SK-N-SH (cell line): ENCODE measurements around the gene ERC1. TPM values are rescaled to one million over a fixed set of nuclear protein-coding genes. Genes with fewer than 3 reads are reported as not detected.

ENCODE experiments used
- CTCF ChIA-PET: fragments of 300-600, 350-600 bp; formaldehyde crosslinking; extraction: SDS; loops from one replicate; lab custom pipeline; 2021; lab: Yijun Ruan, JAX
- POLR2A ChIA-PET: fragments of 350-600 bp; sonication (Branson Sonifier 250); formaldehyde crosslinking; extraction: SDS; loops from one replicate; lab custom pipeline; 2020; ENCODE audit warnings: antibody characterized with exemption, inconsistent platforms; lab: Yijun Ruan, JAX
- DNase-seq: peaks from one replicate; pipeline ENCODE4 v3.0.0; 2012
- H2AFZ ChIP-seq: fragments of 200-600 bp; sonication (generic); 2 replicates; pipeline ENCODE4 v1.8.1; 2016; ENCODE audit warnings: antibody characterized with exemption, mild to moderate bottlenecking, low read depth
- H3F3A ChIP-seq: fragments of 200-600 bp; sonication (generic); replicated peaks from 2 replicates; pipeline ENCODE3; 2016; ENCODE audit warnings: antibody characterized with exemption, mild to moderate bottlenecking; ENCODE audit not compliant: insufficient read depth
- H3K27ac ChIP-seq, 2 experiments: fragments of 200-500 bp in 1 of 2; fragments of 200-600 bp in 1 of 2; sonication (Bioruptor generic) in 1 of 2; sonication (generic), shearing (Covaris generic) in 1 of 2; 2 replicates each; pipeline versions ENCODE4 v1.5.1 to v1.6.1; 2014 to 2016; ENCODE audit warnings: low read depth in 2 of 2, inconsistent platforms in 1 of 2, low read length in 1 of 2, mild to moderate bottlenecking in 1 of 2, mixed read lengths in 1 of 2
- H3K27me3 ChIP-seq: fragments of 200-600 bp; sonication (generic), shearing (Covaris generic); 2 replicates; pipeline ENCODE4 v1.6.1; 2016; ENCODE audit warnings: mixed run types; ENCODE audit not compliant: insufficient read depth
- H3K36me3 ChIP-seq, 2 experiments: fragments of 200-500 bp in 1 of 2; fragments of 200-600 bp in 1 of 2; sonication (Bioruptor generic) in 1 of 2; sonication (generic) in 1 of 2; replicated peaks in 1 of 2; 2 replicates each; pipeline versions ENCODE3 to v1.5.1; 2014 to 2016; ENCODE audit warnings: low read length in 1 of 2, mild to moderate bottlenecking in 1 of 2; ENCODE audit not compliant: insufficient read depth in 2 of 2, control insufficient read depth in 1 of 2
- H3K4me1 ChIP-seq, 2 experiments: fragments of 200-500 bp in 1 of 2; fragments of 200-600 bp in 1 of 2; sonication (Bioruptor generic) in 1 of 2; sonication (generic), shearing (Covaris generic) in 1 of 2; 2 replicates each; pipeline versions ENCODE4 v1.5.1 to v1.6.1; 2014 to 2016; ENCODE audit warnings: low read depth in 1 of 2, low read length in 1 of 2, mixed run types in 1 of 2; ENCODE audit not compliant: insufficient read depth in 2 of 2, control insufficient read depth in 1 of 2
- H3K4me2 ChIP-seq: fragments of 200-600 bp; sonication (generic), shearing (Covaris generic); 2 replicates; pipeline ENCODE4 v1.6.1; 2017; ENCODE audit warnings: mixed run types
- H3K4me3 ChIP-seq, 2 experiments: fragments of 200-500 bp in 1 of 2; fragments of 200-600 bp in 1 of 2; sonication (Bioruptor generic) in 1 of 2; sonication (generic), shearing (Covaris generic) in 1 of 2; 2 replicates each; pipeline versions ENCODE4 v1.5.1 to v1.8.1; 2014 to 2016; ENCODE audit warnings: low read depth in 2 of 2, inconsistent platforms in 1 of 2, low read length in 1 of 2, mild to moderate bottlenecking in 1 of 2, mixed read lengths in 1 of 2, moderate library complexity in 1 of 2
- H3K79me2 ChIP-seq: fragments of 200-600 bp; sonication (generic); 2 replicates; pipeline ENCODE4 v1.8.1; 2017; ENCODE audit warnings: mild to moderate bottlenecking; ENCODE audit not compliant: insufficient read depth
- H3K9ac ChIP-seq: fragments of 200-600 bp; sonication (generic); 2 replicates; pipeline ENCODE4 v1.6.1; 2017; ENCODE audit warnings: mixed run types
- H3K9me2 ChIP-seq: fragments of 200-600 bp; sonication (generic); 2 replicates; pipeline ENCODE4 v1.6.1; 2017; ENCODE audit warnings: mixed run types
- H3K9me3 ChIP-seq: fragments of 200-600 bp; sonication (generic); 2 replicates; pipeline ENCODE4 v1.6.1; 2017; ENCODE audit warnings: mixed run types, mild to moderate bottlenecking, moderate library complexity
- H4K20me1 ChIP-seq: fragments of 200-600 bp; sonication (generic); 2 replicates; pipeline ENCODE4 v1.6.1; 2017; ENCODE audit warnings: mild to moderate bottlenecking, mixed run types; ENCODE audit not compliant: insufficient read depth
- CHD2 ChIP-seq: fragments of 150-350 bp; IDR thresholded peaks from 2 replicates; pipeline ENCODE4 v1.6.1; 2018; ENCODE audit warnings: low read length; ENCODE audit not compliant: partially characterized antibody
- FOSL2 ChIP-seq: IDR thresholded peaks from 2 replicates; pipeline ENCODE4 v1.4.0; 2012; ENCODE audit warnings: low read depth, mild to moderate bottlenecking, moderate library complexity, borderline replicate concordance
- FOXM1 ChIP-seq: IDR thresholded peaks from 2 replicates; pipeline ENCODE4 v1.4.0; 2012; ENCODE audit warnings: low read depth, mild to moderate bottlenecking
- GABPA ChIP-seq: IDR thresholded peaks from 2 replicates; pipeline ENCODE4 v1.4.0; 2012; ENCODE audit warnings: low read depth, mild to moderate bottlenecking
- GATA2 ChIP-seq: sonication (generic); formaldehyde crosslinking; IDR thresholded peaks from 2 replicates; pipeline ENCODE4 v1.5.0; 2020; ENCODE audit warnings: mild to moderate bottlenecking, missing genetic modification reagents
- MXI1 ChIP-seq: IDR thresholded peaks from 2 replicates; pipeline ENCODE4 v1.6.1; 2012; ENCODE audit warnings: mild to moderate bottlenecking, low read depth, low read length, improper control_type of control experiment
- POLR2AphosphoS5 ChIP-seq: IDR thresholded peaks from 2 replicates; pipeline ENCODE4 v1.6.1; 2012; ENCODE audit warnings: low read depth, low read length
- RFX5 ChIP-seq: IDR thresholded peaks from 2 replicates; pipeline ENCODE4 v1.6.1; 2012; ENCODE audit warnings: mild to moderate bottlenecking, improper control_type of control experiment, low read length
- RXRA ChIP-seq: IDR thresholded peaks from 2 replicates; pipeline ENCODE4 v1.4.0; 2012; ENCODE audit warnings: low read depth, mild to moderate bottlenecking, borderline replicate concordance
- SIN3A ChIP-seq: IDR thresholded peaks from 2 replicates; pipeline ENCODE4 v1.6.1; 2012; ENCODE audit warnings: low read depth, mild to moderate bottlenecking, low read length, moderate library complexity, borderline replicate concordance
- SMC3 ChIP-seq: IDR thresholded peaks from 2 replicates; pipeline ENCODE4 v1.6.1; 2012; ENCODE audit warnings: low read depth, low read length, improper control_type of control experiment
- TAF1 ChIP-seq: IDR thresholded peaks from 2 replicates; pipeline ENCODE4 v1.6.1; 2012; ENCODE audit warnings: low read depth, mild to moderate bottlenecking, low read length, moderate library complexity, borderline replicate concordance
- WGBS: methylation state at CpG from one replicate; pipeline ENCODE4 v1.1.6; 2017; ENCODE audit warnings: low lambda C conversion rate; 5-methylcytosine and 5-hydroxymethylcytosine counted together
- polyA plus RNA-seq, 3 experiments: library from polyadenylated mRNA; depleted of rRNA; stranded (reverse); fragments of >200 nt; gene quantifications; 2 replicates each; pipeline ENCODE4 v1.2.3, GENCODE V29; 2012
- TF ChIP-seq, protein P1 (sequence below): fragments of 200-600 bp; sonication (generic); IDR thresholded peaks from 2 replicates; pipeline ENCODE4 v1.6.1; 2017; ENCODE audit warnings: antibody characterized with exemption, mild to moderate bottlenecking, moderate library complexity
- TF ChIP-seq, protein P2 (sequence below): fragments of 150-350 bp; IDR thresholded peaks from 2 replicates; pipeline ENCODE4 v1.6.1; 2016; ENCODE audit warnings: mild to moderate bottlenecking, low read depth, low read length
- TF ChIP-seq, protein P3 (sequence below): IDR thresholded peaks from 2 replicates; pipeline ENCODE4 v1.4.0; 2012; ENCODE audit warnings: low read depth, borderline replicate concordance

Gene ERC1
- polyA plus RNA-seq, 1 of the 3 experiments (the other 2 are of a cell fraction): 7.5 TPM

DNA sequence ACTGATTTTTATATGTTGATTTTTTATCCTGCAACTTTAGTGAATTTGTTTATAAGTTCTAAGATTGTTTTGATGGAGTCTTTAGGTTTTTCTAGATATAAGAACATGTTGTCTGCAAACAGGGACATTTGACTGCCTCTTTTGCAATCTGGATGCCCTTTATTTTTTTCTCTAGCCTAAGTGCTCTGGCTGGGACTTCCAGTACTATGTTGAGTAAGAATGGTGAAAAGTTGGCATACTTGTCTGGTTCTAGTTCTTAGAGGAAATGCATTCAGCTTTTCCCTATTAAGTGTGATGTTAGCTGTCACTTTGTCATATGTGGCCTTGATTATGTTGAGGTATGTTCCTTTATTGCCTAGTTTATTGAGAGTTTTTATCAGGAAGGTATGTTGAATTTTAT is 68.1 kb downstream of the ERC1 start:
- POLR2A ChIA-PET: no interaction called here
- H3K4me3 ChIP-seq: no peak overlapping the region
- H3K36me3 ChIP-seq: peaks cover 0 to 36% of the 10 kb centered on the region in 2 experiments
- no peak for DNase-seq
- peaks cover 82% of the 10 kb centered on the region for H3K79me2 ChIP-seq
- H3K27ac ChIP-seq: no peak overlapping the region
- H3K9me3 ChIP-seq: peaks cover 24% of the 10 kb centered on the region
- peaks cover 0 to 7% of the 10 kb centered on the region in 2 experiments; a peak in 2 of 4 replicates for H3K4me1 ChIP-seq
- TF ChIP-seq GABPA (no peak), POLR2AphosphoS5 (no peak), GATA2 (CRISPR knock-in tag) (no peak), SIN3A (no peak)
- TF ChIP-seq, protein P1, sequence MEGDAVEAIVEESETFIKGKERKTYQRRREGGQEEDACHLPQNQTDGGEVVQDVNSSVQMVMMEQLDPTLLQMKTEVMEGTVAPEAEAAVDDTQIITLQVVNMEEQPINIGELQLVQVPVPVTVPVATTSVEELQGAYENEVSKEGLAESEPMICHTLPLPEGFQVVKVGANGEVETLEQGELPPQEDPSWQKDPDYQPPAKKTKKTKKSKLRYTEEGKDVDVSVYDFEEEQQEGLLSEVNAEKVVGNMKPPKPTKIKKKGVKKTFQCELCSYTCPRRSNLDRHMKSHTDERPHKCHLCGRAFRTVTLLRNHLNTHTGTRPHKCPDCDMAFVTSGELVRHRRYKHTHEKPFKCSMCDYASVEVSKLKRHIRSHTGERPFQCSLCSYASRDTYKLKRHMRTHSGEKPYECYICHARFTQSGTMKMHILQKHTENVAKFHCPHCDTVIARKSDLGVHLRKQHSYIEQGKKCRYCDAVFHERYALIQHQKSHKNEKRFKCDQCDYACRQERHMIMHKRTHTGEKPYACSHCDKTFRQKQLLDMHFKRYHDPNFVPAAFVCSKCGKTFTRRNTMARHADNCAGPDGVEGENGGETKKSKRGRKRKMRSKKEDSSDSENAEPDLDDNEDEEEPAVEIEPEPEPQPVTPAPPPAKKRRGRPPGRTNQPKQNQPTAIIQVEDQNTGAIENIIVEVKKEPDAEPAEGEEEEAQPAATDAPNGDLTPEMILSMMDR: no peak
- no peak overlapping the region for H2AFZ ChIP-seq
- H3K4me2 ChIP-seq: no peak overlapping the region
- H3K9me2 ChIP-seq: no peaks in the 10 kb centered on the region
- no peaks in the 10 kb centered on the region; the same call in 1 of the 2 replicates for H4K20me1 ChIP-seq
- no peak overlapping the region for H3K9ac ChIP-seq
- H3F3A ChIP-seq: no peaks in the 10 kb centered on the region
- CTCF ChIA-PET: interaction anchor here (0.7 to 1.1 kb wide), 2 partner anchors 34 to 616 kb away, joined by 3 to 4 read pairs; no protein-coding TSS in a partner anchor
- no peaks in the 10 kb centered on the region for H3K27me3 ChIP-seq

DNA sequence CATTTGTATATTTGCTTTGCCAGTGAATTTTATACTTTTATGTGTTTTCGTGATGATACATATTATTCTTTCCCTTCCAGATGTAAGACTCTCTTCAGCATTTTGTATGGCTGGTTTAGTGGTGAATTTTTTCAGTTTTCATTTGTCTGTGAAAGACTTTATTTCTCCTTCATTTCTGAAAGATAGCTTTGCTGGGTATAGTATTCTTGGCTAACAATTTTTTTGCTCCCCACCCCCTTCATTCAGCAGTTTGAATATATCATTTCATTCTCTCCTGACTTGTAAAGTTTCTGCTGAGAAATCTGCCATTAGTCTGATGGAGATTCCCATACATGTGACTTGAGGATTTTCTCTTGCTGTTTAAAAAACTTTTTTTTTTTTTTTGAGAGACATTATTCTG is 72.8 kb downstream of the ERC1 start:
- WGBS: 100% methylated on average over 1 of the region's 1 CpG
- DNase-seq: no peak
- no peaks in the 10 kb centered on the region for H3K4me1 ChIP-seq
- H3K79me2 ChIP-seq: peaks cover 93% of the 10 kb centered on the region
- H3K9me2 ChIP-seq: no peaks in the 10 kb centered on the region
- H3K4me2 ChIP-seq: no peak overlapping the region
- no peak overlapping the region for H3K9ac ChIP-seq
- peaks cover 2% of the 10 kb centered on the region; the same call in 1 of the 2 replicates for H4K20me1 ChIP-seq
- no peak overlapping the region for H2AFZ ChIP-seq
- peaks cover 3% of the 10 kb centered on the region for H3F3A ChIP-seq
- TF ChIP-seq MXI1 (no peak), SMC3 (no peak), FOSL2 (no peak), RFX5 (no peak), RXRA (no peak), FOXM1 (no peak), TAF1 (no peak), CHD2 (no peak)
- TF ChIP-seq, protein P2, sequence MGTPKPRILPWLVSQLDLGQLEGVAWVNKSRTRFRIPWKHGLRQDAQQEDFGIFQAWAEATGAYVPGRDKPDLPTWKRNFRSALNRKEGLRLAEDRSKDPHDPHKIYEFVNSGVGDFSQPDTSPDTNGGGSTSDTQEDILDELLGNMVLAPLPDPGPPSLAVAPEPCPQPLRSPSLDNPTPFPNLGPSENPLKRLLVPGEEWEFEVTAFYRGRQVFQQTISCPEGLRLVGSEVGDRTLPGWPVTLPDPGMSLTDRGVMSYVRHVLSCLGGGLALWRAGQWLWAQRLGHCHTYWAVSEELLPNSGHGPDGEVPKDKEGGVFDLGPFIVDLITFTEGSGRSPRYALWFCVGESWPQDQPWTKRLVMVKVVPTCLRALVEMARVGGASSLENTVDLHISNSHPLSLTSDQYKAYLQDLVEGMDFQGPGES: no peak
- TF ChIP-seq, protein P3, sequence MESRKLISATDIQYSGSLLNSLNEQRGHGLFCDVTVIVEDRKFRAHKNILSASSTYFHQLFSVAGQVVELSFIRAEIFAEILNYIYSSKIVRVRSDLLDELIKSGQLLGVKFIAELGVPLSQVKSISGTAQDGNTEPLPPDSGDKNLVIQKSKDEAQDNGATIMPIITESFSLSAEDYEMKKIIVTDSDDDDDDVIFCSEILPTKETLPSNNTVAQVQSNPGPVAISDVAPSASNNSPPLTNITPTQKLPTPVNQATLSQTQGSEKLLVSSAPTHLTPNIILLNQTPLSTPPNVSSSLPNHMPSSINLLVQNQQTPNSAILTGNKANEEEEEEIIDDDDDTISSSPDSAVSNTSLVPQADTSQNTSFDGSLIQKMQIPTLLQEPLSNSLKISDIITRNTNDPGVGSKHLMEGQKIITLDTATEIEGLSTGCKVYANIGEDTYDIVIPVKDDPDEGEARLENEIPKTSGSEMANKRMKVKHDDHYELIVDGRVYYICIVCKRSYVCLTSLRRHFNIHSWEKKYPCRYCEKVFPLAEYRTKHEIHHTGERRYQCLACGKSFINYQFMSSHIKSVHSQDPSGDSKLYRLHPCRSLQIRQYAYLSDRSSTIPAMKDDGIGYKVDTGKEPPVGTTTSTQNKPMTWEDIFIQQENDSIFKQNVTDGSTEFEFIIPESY: no peak
- TF ChIP-seq, all 33 proteins: peak for 0
- H3K27me3 ChIP-seq: no peaks in the 10 kb centered on the region
- H3K4me3 ChIP-seq: no peak overlapping the region
- H3K9me3 ChIP-seq: peaks cover 15% of the 10 kb centered on the region
- H3K27ac ChIP-seq: no peak overlapping the region
- peaks cover 0 to 30% of the 10 kb centered on the region in 2 experiments for H3K36me3 ChIP-seq
- CTCF ChIA-PET: no interaction called here
- POLR2A ChIA-PET: no interaction called here
